Measurements from ENCODE around the gene GRB14.

GRB14 gene

DNA sequence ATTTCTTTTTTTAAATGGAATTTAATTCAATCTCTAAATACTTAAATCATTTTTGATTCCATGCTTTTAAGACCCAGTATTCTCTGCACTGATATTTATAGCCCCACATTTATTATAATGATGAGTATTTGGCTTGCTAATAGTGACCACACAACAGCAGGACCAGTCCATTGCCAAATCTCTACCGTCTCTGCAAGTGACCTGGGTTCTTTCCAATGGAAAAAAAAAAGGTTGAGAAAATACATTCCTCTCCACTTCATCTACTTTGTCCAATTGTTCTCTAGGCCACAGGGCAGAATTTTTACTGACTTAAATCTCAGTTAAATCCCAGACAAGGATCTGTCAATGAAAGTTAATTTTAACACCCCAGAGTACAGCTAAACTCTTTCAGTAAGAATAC, 20.5 kb downstream of the GRB14 start:
- H3K4me3 Mint-ChIP-seq = no peak overlapping the region
- H3K27ac Mint-ChIP-seq (ENCODE audit: low read depth) = no peak overlapping the region
- ATAC-seq (replicated peaks; ENCODE audit: extremely low read depth, poor library complexity, severe bottlenecking) (no peak), DNase-seq (ENCODE audit: low spot score in 2 of 2) (no peak)
- peaks cover 16% of the 10 kb centered on the region for H3K9me3 Mint-ChIP-seq
- H3K27me3 Mint-ChIP-seq = no peaks in the 10 kb centered on the region
- H3K36me3 Mint-ChIP-seq (ENCODE audit: insufficient read depth) = no peaks in the 10 kb centered on the region
- H3K4me1 Mint-ChIP-seq = no peaks in the 10 kb centered on the region

DNA sequence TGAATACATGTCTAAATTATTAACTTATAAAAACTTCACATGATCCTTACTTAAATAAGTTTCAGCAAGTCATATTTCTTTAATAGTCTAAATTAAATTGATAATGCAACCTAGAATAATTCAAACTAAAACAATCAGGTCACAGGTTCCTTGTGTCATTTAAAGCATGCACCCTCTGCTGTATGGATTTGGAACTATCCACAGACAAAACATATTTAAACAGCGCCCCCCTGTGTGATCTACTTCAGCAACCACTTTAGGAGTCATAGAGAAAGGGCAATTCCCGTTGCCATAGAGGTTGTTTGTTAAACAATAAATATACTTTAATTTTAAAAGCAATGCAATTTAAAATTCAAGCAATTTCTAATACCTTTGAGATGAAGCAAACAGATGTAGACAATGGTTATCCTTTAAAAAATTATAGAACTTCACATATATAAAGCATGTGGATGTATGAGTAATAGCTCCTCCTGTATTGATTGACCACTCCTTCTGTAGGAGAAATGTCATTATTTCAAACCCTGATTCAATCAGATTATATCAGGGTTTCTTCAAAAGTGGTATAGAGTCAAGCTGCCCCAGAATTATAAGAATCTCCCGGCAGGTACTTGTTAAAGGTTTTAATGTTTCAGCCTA, 21.2 kb downstream of the GRB14 start:
- H3K9me3 Mint-ChIP-seq = peaks cover 14% of the 10 kb centered on the region
- no peaks in the 10 kb centered on the region for H3K36me3 Mint-ChIP-seq (ENCODE audit: insufficient read depth)
- H3K4me3 Mint-ChIP-seq = no peak overlapping the region
- no peaks in the 10 kb centered on the region for H3K27me3 Mint-ChIP-seq
- DNase-seq (ENCODE audit: low spot score in 2 of 2) = no peak
- H3K27ac Mint-ChIP-seq (ENCODE audit: low read depth) = no peak overlapping the region
- no peak for ATAC-seq (replicated peaks; ENCODE audit: extremely low read depth, poor library complexity, severe bottlenecking)
- no peaks in the 10 kb centered on the region for H3K4me1 Mint-ChIP-seq

DNA sequence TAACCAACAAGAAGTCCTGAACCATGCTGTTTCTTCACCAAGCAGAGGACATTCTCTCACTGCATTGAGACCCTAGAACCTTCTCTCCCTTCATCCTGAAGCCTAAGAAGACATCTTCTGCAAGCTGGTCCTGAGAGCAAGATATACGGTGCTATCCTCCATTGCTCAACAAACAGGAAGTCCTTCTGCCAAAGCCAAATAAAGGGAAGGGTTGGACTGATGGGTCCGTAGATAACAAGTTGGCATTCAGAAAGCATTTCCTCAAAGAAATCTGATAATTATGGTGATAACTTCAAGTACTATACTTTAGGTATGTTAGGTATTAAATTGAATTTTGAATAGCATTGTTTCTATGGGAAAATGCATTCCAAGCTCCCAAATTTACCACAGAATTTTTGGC, 23.3 kb downstream of the GRB14 start:
- no peak for DNase-seq (ENCODE audit: low spot score in 2 of 2)
- no peaks in the 10 kb centered on the region for H3K36me3 Mint-ChIP-seq (ENCODE audit: insufficient read depth)
- ATAC-seq (replicated peaks; ENCODE audit: extremely low read depth, poor library complexity, severe bottlenecking) = no peak
- no peaks in the 10 kb centered on the region for H3K27me3 Mint-ChIP-seq
- H3K27ac Mint-ChIP-seq (ENCODE audit: low read depth) = no peak overlapping the region
- no peaks in the 10 kb centered on the region for H3K4me1 Mint-ChIP-seq
- H3K4me3 Mint-ChIP-seq = no peak overlapping the region
- peaks cover 6% of the 10 kb centered on the region for H3K9me3 Mint-ChIP-seq

DNA sequence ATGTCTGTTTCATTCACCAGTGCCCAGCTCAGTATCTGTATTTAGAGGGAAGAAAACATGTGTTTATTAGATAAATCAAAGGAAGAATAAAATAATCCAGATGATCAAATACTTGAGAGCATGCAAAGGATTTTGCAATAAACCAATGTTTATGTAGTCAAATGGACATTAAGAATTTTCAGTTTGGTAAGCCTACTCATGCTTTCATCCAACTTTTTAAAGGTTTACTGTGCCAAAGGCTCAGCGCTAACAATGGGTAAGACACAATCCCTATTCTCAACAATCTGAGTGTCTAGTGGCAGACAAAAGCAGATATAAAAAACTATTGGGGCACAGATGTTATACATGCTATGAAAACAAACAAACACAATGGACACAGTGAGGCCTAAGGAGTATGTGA, 26.3 kb downstream of the GRB14 start:
- Mint-ChIP-seq H3K4me3 (no peak overlapping the region), H3K4me1 (no peaks in the 10 kb centered on the region), H3K27me3 (no peaks in the 10 kb centered on the region), H3K36me3 (ENCODE audit: insufficient read depth) (no peaks in the 10 kb centered on the region), H3K9me3 (peaks cover 7% of the 10 kb centered on the region), H3K27ac (ENCODE audit: low read depth) (no peak overlapping the region)
- DNase-seq (ENCODE audit: low spot score in 2 of 2) (no peak), ATAC-seq (replicated peaks; ENCODE audit: extremely low read depth, poor library complexity, severe bottlenecking) (no peak)

DNA sequence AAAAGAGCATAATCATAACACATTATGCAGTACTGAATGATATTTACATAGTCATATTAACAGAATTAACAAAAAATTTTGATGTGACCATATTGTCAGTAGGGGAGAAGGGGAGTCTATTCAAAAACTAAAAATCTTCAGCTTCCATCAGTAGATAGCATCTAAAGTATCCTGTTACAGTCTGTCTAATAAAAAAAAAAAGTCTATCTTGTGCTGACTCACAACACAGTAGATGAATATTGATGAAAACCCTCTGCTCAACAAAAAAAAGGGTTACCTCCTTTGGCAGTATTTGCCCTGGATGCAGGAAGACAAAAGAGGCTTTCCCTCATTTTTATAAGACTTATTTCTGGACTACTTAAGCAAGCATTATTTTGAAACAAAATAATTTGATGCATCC, 27.3 kb downstream of the GRB14 start:
- ATAC-seq (replicated peaks; ENCODE audit: extremely low read depth, poor library complexity, severe bottlenecking) (no peak), DNase-seq (ENCODE audit: low spot score in 2 of 2) (no peak)
- Mint-ChIP-seq H3K36me3 (ENCODE audit: insufficient read depth) (no peaks in the 10 kb centered on the region), H3K4me1 (no peaks in the 10 kb centered on the region), H3K9me3 (peaks cover 7% of the 10 kb centered on the region), H3K4me3 (no peak overlapping the region), H3K27me3 (no peaks in the 10 kb centered on the region), H3K27ac (ENCODE audit: low read depth) (no peak overlapping the region)

DNA sequence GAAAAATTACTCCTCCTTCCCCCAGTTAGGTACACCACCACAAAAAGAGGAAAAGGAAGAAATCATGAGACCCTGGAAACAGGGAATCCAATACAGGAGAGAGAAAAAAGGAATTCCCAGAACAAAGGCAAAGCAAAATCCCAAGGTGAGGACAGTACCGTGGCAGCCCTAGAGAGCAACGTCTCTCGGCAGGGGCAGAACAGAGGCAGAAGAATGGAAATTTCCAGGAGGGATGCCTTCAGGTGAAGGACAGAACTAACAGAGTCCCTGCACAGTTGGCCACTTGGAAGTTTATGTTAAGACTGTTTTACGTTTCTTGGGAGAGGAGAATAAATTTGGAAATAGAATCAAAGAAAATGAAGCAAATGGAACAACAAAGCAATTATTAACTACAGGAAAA, 27.7 kb downstream of the GRB14 start:
- Mint-ChIP-seq H3K27me3 (no peaks in the 10 kb centered on the region), H3K27ac (ENCODE audit: low read depth) (no peak overlapping the region), H3K4me1 (no peaks in the 10 kb centered on the region), H3K36me3 (ENCODE audit: insufficient read depth) (no peaks in the 10 kb centered on the region), H3K4me3 (no peak overlapping the region), H3K9me3 (peaks cover 7% of the 10 kb centered on the region)
- ATAC-seq (replicated peaks; ENCODE audit: extremely low read depth, poor library complexity, severe bottlenecking) = no peak
- DNase-seq (ENCODE audit: low spot score in 2 of 2) = no peak

DNA sequence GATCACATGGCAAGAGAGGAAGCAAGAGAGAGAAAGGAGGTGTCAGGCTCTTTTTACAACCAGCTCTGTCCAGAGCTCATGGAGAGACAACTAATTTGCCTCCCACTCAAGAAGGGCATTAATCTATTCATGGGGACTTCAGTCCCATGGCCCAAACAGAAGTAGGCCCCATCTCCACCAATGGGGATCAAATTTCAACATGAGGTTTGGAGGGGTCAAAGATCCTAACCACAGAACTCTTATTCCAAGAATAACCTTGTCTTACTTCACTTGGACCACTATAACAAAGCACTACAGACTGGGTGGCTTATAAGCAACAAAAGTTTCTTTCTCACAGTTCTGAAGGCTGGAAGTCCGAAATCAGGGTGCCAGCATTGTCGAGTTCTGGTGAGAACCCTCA, 31.8 kb downstream of the GRB14 start:
- ATAC-seq (replicated peaks; ENCODE audit: extremely low read depth, poor library complexity, severe bottlenecking) = no peak
- Mint-ChIP-seq H3K4me1 (no peaks in the 10 kb centered on the region), H3K36me3 (ENCODE audit: insufficient read depth) (no peaks in the 10 kb centered on the region), H3K27ac (ENCODE audit: low read depth) (no peak overlapping the region), H3K27me3 (no peaks in the 10 kb centered on the region), H3K4me3 (no peak overlapping the region), H3K9me3 (peaks cover 13% of the 10 kb centered on the region)
- no peak for DNase-seq (ENCODE audit: low spot score in 2 of 2)

DNA sequence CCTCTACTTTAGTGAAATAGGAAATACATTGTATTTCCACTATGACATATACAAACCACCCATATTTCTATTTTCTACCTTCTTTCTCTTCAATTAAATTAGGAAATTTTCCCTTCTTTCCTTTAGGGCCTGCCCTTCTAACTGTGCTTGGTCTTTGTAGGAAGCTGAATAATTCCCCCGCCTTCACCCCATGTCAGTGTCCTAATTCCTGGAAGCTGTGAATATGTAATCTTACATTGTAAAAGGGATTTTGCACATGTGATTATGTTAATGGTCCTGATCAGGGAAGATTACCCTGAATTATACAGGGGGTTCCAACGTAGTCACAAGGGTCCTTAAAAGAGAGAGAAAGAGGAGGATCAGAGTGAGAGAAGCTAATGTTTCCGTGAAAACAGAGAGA, 40.2 kb downstream of the GRB14 start:
- Mint-ChIP-seq H3K9me3 (peaks cover 20% of the 10 kb centered on the region), H3K4me3 (no peak overlapping the region)
- ATAC-seq (replicated peaks; ENCODE audit: extremely low read depth, poor library complexity, severe bottlenecking) = no peak

DNA sequence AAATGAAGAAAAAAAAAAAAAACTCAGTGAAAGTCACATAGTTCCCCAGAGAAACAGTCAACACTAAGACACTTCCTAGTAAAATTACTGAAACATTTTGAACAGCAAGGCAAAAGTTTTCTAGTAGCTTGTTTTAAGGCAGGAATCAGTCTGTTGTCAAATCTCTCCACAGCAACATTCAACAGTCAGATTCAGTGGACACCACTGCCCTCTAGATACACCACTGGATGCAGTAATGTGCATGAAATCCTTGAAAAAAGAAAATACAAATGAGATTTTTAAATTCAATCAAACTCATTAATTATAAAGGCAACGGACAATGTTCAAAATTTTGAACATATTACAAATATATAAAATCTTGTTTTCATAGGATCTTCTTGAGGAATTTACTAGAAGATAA, 46.4 kb downstream of the GRB14 start:
- ATAC-seq (replicated peaks; ENCODE audit: extremely low read depth, poor library complexity, severe bottlenecking) = no peak
- Mint-ChIP-seq H3K4me3 (no peak overlapping the region), H3K27ac (ENCODE audit: low read depth) (no peak overlapping the region)

More for the DNA sequence above, 40.2 kb downstream of the GRB14 start:
- no peak for DNase-seq (ENCODE audit: low spot score in 2 of 2)
- H3K27ac Mint-ChIP-seq (ENCODE audit: low read depth) = no peak overlapping the region
- H3K36me3 Mint-ChIP-seq (ENCODE audit: insufficient read depth) = peaks cover 3% of the 10 kb centered on the region
- no peaks in the 10 kb centered on the region for H3K27me3 Mint-ChIP-seq
- no peaks in the 10 kb centered on the region for H3K4me1 Mint-ChIP-seq

DNA sequence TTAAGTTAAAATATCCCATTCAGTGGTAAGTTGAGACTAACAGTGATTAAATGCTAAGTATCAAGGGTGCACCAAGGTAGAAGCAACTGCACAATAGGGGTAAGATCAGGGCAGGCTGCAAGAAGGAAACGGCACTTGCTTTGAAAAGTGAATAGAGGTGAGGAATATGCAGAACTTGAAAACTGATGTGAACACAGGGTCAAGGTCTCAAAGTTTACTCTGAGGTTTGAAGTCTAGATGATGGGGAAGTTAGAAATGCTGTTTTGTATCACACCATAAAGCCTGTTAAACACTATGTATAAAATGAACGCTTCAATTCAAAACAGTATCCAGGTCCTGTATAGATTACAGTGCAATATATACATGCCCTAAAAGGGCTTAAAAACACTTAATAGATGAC, 50.8 kb downstream of the GRB14 start:
- DNase-seq (ENCODE audit: low spot score in 2 of 2) (no peak), ATAC-seq (replicated peaks; ENCODE audit: extremely low read depth, poor library complexity, severe bottlenecking) (no peak)
- H3K36me3 Mint-ChIP-seq (ENCODE audit: insufficient read depth) = no peaks in the 10 kb centered on the region
- H3K27ac Mint-ChIP-seq (ENCODE audit: low read depth) = no peak overlapping the region
- peaks cover 17% of the 10 kb centered on the region for H3K9me3 Mint-ChIP-seq
- no peaks in the 10 kb centered on the region for H3K27me3 Mint-ChIP-seq
- H3K4me3 Mint-ChIP-seq = no peak overlapping the region
- H3K4me1 Mint-ChIP-seq = no peaks in the 10 kb centered on the region

More for the DNA sequence above, 46.4 kb downstream of the GRB14 start:
- no peak for DNase-seq (ENCODE audit: low spot score in 2 of 2)
- no peaks in the 10 kb centered on the region for H3K4me1 Mint-ChIP-seq
- H3K27me3 Mint-ChIP-seq = no peaks in the 10 kb centered on the region
- H3K9me3 Mint-ChIP-seq = peaks cover 17% of the 10 kb centered on the region
- H3K36me3 Mint-ChIP-seq (ENCODE audit: insufficient read depth) = no peaks in the 10 kb centered on the region

DNA sequence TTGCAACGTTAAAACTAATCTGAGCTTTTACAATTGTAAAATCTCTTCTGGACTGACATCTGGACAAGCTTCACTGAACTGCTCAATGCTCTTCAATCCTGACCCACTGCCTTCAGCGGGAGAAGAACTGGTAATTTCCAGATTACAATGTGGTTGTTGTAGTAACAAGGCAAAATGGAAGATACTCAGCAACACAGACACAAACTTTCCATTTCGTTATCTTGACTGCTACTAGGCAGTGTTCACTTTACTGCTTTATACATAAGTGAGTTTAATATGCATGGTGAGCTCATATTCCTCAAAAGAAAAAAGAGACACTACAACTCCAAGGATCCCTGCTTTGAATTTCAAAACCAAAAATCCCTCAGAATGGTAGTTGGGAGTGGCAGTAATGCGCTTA, 51.9 kb downstream of the GRB14 start:
- no peaks in the 10 kb centered on the region for H3K4me1 Mint-ChIP-seq
- peaks cover 17% of the 10 kb centered on the region for H3K9me3 Mint-ChIP-seq
- no peak overlapping the region for H3K27ac Mint-ChIP-seq (ENCODE audit: low read depth)
- ATAC-seq (replicated peaks; ENCODE audit: extremely low read depth, poor library complexity, severe bottlenecking) = no peak
- H3K4me3 Mint-ChIP-seq = no peak overlapping the region
- peaks cover 1% of the 10 kb centered on the region for H3K36me3 Mint-ChIP-seq (ENCODE audit: insufficient read depth)
- no peaks in the 10 kb centered on the region for H3K27me3 Mint-ChIP-seq
- DNase-seq (ENCODE audit: low spot score in 2 of 2) = no peak

DNA sequence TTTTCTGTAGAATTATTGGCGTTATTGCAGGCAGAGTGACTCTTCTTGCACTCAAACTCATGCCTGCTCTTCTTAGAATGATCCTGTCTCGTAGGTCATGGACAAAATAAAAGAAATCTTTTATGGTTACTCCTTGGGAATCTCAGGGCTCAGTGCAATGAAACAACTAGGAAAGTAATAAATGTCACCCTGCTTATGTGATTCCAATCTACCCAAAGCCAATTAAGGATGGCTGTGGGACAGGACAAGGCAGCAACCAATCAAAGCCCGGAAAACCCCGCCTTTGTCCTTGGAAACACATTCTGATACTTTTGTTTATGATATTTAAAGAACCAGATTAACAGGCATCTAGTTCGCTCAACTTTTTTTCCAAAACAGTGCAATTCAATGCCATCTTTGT, 53.0 kb downstream of the GRB14 start:
- DNase-seq (ENCODE audit: low spot score in 2 of 2) = no peak
- Mint-ChIP-seq H3K9me3 (peaks cover 17% of the 10 kb centered on the region), H3K4me3 (no peak overlapping the region), H3K4me1 (no peaks in the 10 kb centered on the region), H3K27me3 (no peaks in the 10 kb centered on the region), H3K36me3 (ENCODE audit: insufficient read depth) (peaks cover 1% of the 10 kb centered on the region), H3K27ac (ENCODE audit: low read depth) (no peak overlapping the region)
- no peak for ATAC-seq (replicated peaks; ENCODE audit: extremely low read depth, poor library complexity, severe bottlenecking)

DNA sequence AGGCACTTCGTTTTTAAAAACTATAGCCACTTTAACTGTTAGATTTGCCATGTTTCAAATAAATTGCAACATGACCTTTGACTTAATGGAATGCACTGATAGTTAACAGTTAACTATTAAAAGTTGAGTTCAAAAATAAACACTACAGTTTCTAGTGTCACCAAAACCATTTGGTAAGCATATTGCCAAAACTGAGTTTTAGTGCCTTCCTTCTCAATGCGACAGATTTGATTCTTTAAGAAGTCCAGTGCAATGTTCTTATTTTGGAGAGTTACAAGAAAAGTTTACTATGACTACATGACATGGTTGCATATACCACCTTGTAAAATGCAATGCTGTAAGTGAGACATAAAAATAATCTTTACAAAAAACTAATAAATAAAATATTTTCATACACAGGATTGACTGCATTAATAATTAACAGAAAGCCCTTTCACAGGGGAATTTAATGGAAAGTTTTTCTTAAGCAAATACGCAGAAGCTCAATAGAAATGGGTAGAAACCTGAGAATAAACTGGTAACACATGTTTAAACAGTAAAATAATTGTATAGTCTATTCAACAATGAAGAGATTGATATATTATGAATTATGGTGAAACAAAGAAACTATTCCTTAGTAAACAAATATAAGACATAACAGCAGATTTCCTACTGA, 53.8 kb downstream of the GRB14 start:
- no peaks in the 10 kb centered on the region for H3K4me1 Mint-ChIP-seq
- peaks cover 10% of the 10 kb centered on the region for H3K9me3 Mint-ChIP-seq
- H3K4me3 Mint-ChIP-seq = no peak overlapping the region
- ATAC-seq (replicated peaks; ENCODE audit: extremely low read depth, poor library complexity, severe bottlenecking) (no peak), DNase-seq (ENCODE audit: low spot score in 2 of 2) (no peak)
- H3K36me3 Mint-ChIP-seq (ENCODE audit: insufficient read depth) = peaks cover 1% of the 10 kb centered on the region
- no peak overlapping the region for H3K27ac Mint-ChIP-seq (ENCODE audit: low read depth)
- no peaks in the 10 kb centered on the region for H3K27me3 Mint-ChIP-seq
